Thyroid gland (tissue), 4 donors: Measurements from ENCODE around the gene NLRP1. TPM values are rescaled to one million over a fixed set of nuclear protein-coding genes. Genes with fewer than 3 reads are reported as not detected.

Source experiments
- DNase-seq, 2 donors: peaks; one replicate each; pipeline ENCODE4 v3.0.0-alpha.2; 2019
- H3K27ac ChIP-seq, 3 donors: fragments of 200-600 bp; sonication (generic); 1 replicate in 2 of 3; 2 replicates in 1 of 3; pipeline ENCODE4 v1.5.1; 2016 to 2019; ENCODE audit warnings: mild to moderate bottlenecking in 1 of 3, moderate library complexity in 1 of 3
- H3K27me3 ChIP-seq: fragments of 200-600 bp; sonication (generic); one replicate; pipeline ENCODE4 v1.5.1; 2019
- H3K36me3 ChIP-seq, 2 donors: fragments of 200-600 bp; sonication (generic); one replicate each; pipeline ENCODE4 v1.5.1; 2016 to 2019
- H3K4me1 ChIP-seq, 2 donors: fragments of 200-600 bp; sonication (generic); one replicate each; pipeline ENCODE4 v1.5.1; 2017 to 2019
- H3K4me3 ChIP-seq, 3 donors: fragments of 200-600 bp; sonication (generic); replicated peaks in 1 of 3; 1 replicate in 2 of 3; 2 replicates in 1 of 3; pipeline ENCODE4 v1.5.1; 2016; ENCODE audit warnings: mild to moderate bottlenecking in 1 of 3
- H3K9me3 ChIP-seq: fragments of 200-600 bp; sonication (generic); one replicate; pipeline ENCODE4 v1.5.1; 2017
- CTCF ChIP-seq, 6 experiments: fragments of 200-600 bp in 3 of 6; fragments of 450-650 bp in 3 of 6; sonication (generic) in 3 of 6; IDR thresholded peaks; one replicate each; pipeline ENCODE4 v1.5.1; 2016 to 2019; ENCODE audit warnings: antibody characterized with exemption in 6 of 6, mild to moderate bottlenecking in 2 of 6, inconsistent platforms in 1 of 6, moderate library complexity in 1 of 6
- POLR2A ChIP-seq, 2 donors: fragments of 450-650 bp; IDR thresholded peaks; one replicate each; pipeline ENCODE4 v1.6.1; 2017; ENCODE audit warnings: antibody characterized with exemption in 2 of 2, mild to moderate bottlenecking in 2 of 2, moderate library complexity in 1 of 2
- WGBS, 2 donors: methylation state at CpG; one replicate each; pipeline ENCODE4 v1.1.5; 2017; 5-methylcytosine and 5-hydroxymethylcytosine counted together
- intact Hi-C: fragments of 100-400 bp; cut with DNase I; formaldehyde crosslinking; loops from one replicate; pipeline ENCODE4 v1.15.1; 2023
- total RNA-seq, 4 donors: library from RNA; depleted of rRNA; stranded (reverse); fragments of >200 nt; gene quantifications; one replicate each; pipeline ENCODE4 v1.2.3, GENCODE V29; 2016

NLRP1 gene
- total RNA-seq, 4 donors from 2014 or later = 28.4 to 36.7 (median 31.8) TPM

DNA sequence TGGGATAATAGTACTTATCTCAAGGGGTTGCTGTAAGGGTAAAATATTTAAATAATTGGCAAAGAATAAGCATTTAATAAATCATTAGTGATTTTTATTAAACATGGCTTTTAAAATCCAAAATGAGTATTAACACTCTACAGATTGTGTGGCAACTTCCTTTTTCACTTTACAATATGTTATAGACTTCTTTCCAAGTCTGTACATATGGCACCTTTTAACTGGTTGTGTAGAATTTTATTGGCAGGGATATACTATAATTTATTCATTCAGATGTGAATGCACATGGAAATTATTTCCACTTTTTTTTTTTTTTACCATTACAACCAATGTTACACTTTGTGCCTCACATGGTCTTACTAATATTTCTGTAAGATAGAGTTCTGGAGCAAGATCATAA, 15.7 kb upstream of the NLRP1 start:
- intact Hi-C loops = no loop called here
- H3K4me1 ChIP-seq = no peaks in the 10 kb centered on the region
- TF ChIP-seq POLR2A (IDR thresholded peaks at IDR 0.05) (no peak), CTCF (IDR thresholded peaks at IDR 0.05) (no peak)
- DNase-seq = no peak
- H3K9me3 ChIP-seq = no peaks in the 10 kb centered on the region
- no peak overlapping the region for H3K27ac ChIP-seq
- no peak overlapping the region for H3K4me3 ChIP-seq
- no peaks in the 10 kb centered on the region for H3K27me3 ChIP-seq
- no peaks in the 10 kb centered on the region for H3K36me3 ChIP-seq

DNA sequence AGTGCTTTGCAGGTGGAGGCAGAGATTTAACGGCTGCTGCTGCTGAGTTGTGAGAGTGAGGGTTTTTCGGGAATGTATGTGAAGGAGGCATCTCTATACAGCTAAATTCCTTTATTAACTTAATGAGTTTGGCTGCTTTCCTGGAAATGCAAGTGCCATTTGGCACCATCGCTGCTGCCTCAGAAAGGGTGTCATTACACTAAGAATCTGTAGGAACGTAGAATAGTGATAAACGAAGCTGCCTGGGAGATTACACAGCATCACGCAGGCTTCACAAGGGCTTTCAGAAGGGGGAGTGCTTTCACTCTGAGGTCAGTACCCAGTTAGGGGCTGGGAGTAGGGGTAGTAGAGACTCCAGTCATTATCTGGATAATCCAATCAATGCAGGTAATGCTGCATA, 14.1 kb upstream of the NLRP1 start:
- Histone ChIP-seq H3K27me3 (no peaks in the 10 kb centered on the region), H3K4me1 (no peaks in the 10 kb centered on the region), H3K36me3 (no peaks in the 10 kb centered on the region), H3K27ac (no peak overlapping the region), H3K4me3 (no peak overlapping the region), H3K9me3 (no peaks in the 10 kb centered on the region)
- 35 to 38% methylated on average over 6 of the region's 6 CpGs for WGBS, 2 donors
- DNase-seq = no peak
- intact Hi-C loops = loop anchor here (10.0 kb wide), 1 partner anchor 106 kb away; no protein-coding TSS in a partner anchor
- TF ChIP-seq POLR2A (IDR thresholded peaks at IDR 0.05) = no peak
- no peak for TF ChIP-seq CTCF (IDR thresholded peaks at IDR 0.05)

DNA sequence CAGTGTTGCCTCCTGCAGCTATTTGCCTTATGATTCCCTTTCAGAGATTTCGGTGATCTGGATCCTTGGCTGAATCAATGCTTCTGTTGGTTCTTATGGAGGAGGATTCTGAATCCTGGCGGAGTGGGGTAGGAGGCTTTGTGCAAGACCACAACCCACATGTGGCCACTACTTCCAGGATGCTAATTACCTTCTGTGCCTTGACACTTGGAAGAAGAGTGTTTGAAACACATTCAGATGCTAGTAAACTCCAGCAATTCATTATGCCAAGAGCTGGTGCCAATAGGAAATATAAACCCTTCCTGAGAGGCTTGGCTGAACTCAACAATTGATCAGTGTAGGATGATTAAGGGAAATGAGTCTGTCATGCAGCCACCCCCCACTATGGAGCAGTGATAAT, 12.1 kb upstream of the NLRP1 start:
- no peaks in the 10 kb centered on the region for H3K4me1 ChIP-seq
- intact Hi-C loops = loop anchor here (10.0 kb wide), 1 partner anchor 108 kb away; no protein-coding TSS in a partner anchor
- no peaks in the 10 kb centered on the region for H3K9me3 ChIP-seq
- TF ChIP-seq CTCF (IDR thresholded peaks at IDR 0.05) = no peak
- no peak for TF ChIP-seq POLR2A (IDR thresholded peaks at IDR 0.05)
- DNase-seq = no peak
- H3K27ac ChIP-seq = no peak overlapping the region
- WGBS, 2 donors = 82 to 86% methylated on average over 2 of the region's 2 CpGs
- H3K36me3 ChIP-seq = no peaks in the 10 kb centered on the region
- no peaks in the 10 kb centered on the region for H3K27me3 ChIP-seq
- no peak overlapping the region for H3K4me3 ChIP-seq

- WGBS, 2 donors = 54 to 56% methylated on average over 7 of the region's 7 CpGs
- no peak for DNase-seq
- no peak overlapping the region for H3K4me3 ChIP-seq
- intact Hi-C loops = loop anchor here (10.0 kb wide), 1 partner anchor 109 kb away; no protein-coding TSS in a partner anchor
- no peaks in the 10 kb centered on the region for H3K36me3 ChIP-seq
- TF ChIP-seq POLR2A (IDR thresholded peaks at IDR 0.05) (no peak), CTCF (IDR thresholded peaks at IDR 0.05) (no peak)
- H3K9me3 ChIP-seq = no peaks in the 10 kb centered on the region
- H3K27me3 ChIP-seq = no peaks in the 10 kb centered on the region
- no peak overlapping the region for H3K27ac ChIP-seq
- H3K4me1 ChIP-seq = no peaks in the 10 kb centered on the region
These were observed 11.5 kb upstream of the NLRP1 start for GRCh38 chr17:5595831-5596230.

GRCh38 chr17:5592382-5592781, 8.1 kb upstream of the NLRP1 start:
- intact Hi-C loops = loop anchor here (10.0 kb wide), 1 partner anchor 112 kb away; no protein-coding TSS in a partner anchor
- Histone ChIP-seq H3K9me3 (no peaks in the 10 kb centered on the region), H3K27me3 (no peaks in the 10 kb centered on the region), H3K36me3 (no peaks in the 10 kb centered on the region), H3K4me3 (no peak overlapping the region), H3K27ac (no peak overlapping the region), H3K4me1 (no peaks in the 10 kb centered on the region)
- WGBS, 2 donors = 14 to 17% methylated on average over 7 of the region's 7 CpGs
- TF ChIP-seq CTCF (IDR thresholded peaks at IDR 0.05) = peak in 5 of 6 experiments; percentile 39 to 56 (median 45)
- TF ChIP-seq POLR2A (IDR thresholded peaks at IDR 0.05) = no peak
- no peak for DNase-seq
